Liver (tissue), 3 donors: ENCODE measurements around the gene ITGB7.

Source experiments
- CTCF ChIP-seq: fragments of 150-350 bp; IDR thresholded peaks from 2 replicates; pipeline ENCODE4 v1.5.1; 2017; ENCODE audit warnings: improper control_type of control experiment, low read depth, low read length; ENCODE audit not compliant: missing input control
- MAX ChIP-seq: IDR thresholded peaks from 2 replicates; pipeline ENCODE4 v1.6.1; 2016; ENCODE audit warnings: antibody characterized with exemption
- RAD21 ChIP-seq, 2 donors: IDR thresholded peaks; 2 replicates each; pipeline ENCODE4 v1.6.1; 2016; ENCODE audit warnings: antibody characterized with exemption in 2 of 2, mild to moderate bottlenecking in 2 of 2
- donor health status: healthy.
- donor health status: healthy.

GRCh38 chr12:53235742-53236442 lies 28.8 kb upstream of the ITGB7 start:
- TF ChIP-seq CTCF (no peak), RAD21 (IDR thresholded peaks at IDR 0.05) (no peak), MAX (no peak)
